Activated T-cell treated with anti-CD3 and anti-CD28 coated beads for 48 hours (primary cell): ENCODE data around the gene NACC2.

ENCODE experiments used
- DNase-seq: peaks from one replicate; pipeline ENCODE4 v3.0.0-alpha.2; 2020; ENCODE audit warnings: low read depth

NACC2 gene

DNA sequence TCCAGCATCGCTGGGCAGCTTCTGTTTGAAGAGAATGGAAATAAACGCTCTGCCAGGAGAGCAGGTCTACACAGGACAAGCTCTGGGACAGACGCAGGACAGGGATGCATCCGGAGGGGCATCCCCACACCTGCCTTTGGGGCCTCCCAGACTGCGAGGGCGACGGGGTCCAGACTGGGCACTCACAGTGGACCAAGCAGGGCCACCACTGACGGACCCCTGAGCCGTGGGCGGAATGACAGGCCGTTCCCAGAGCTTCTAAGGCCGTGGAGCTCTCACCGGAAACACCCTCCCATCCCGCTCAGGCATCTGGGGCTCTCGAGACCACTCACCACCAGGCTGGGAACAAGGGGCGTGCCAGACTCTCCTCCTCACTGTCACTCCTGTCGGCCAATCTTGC, 34.1 kb upstream of the NACC2 start:
- DNase-seq, result no peak

DNA sequence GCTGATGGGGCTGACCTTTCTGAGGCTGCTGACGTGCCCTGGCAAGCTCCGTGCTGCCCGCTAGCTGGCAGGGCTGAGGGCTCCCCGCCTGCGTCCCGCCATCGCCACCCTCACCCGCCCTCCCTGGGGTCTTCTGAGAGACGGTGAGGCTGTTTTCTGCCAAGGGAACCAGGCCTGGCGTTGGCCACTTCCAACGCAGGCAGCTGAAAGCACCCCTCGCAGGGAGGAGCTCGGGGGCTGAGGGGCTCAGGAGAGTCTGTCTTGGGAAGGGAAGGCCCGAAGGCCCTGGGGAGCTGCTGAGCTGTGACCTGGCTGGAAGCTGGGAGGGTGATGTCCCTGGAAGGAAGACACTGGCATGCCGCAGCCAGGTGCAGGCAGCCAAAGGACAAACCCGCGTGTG, 33.3 kb upstream of the NACC2 start:
- no peak for DNase-seq

DNA sequence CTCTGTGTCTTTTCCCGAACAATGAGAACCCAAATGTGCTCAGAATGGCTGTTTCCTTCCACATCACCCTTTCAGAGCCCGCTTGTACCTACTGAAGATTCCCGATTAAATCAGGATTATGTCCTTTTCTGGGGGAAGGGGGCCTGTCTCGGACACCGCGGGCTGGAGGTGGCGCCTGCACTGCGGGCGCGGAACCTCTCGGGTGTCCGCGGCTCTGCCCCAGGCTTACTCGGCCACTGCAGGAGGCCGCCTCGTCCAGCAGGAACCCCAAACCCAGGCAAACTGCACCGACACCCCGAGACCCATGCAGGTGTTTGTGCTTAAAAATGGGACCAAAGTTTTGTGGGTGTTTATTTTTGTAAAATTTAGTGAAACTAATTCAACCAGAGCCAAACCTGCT, 32.2 kb upstream of the NACC2 start:
- DNase-seq, result no peak

DNA sequence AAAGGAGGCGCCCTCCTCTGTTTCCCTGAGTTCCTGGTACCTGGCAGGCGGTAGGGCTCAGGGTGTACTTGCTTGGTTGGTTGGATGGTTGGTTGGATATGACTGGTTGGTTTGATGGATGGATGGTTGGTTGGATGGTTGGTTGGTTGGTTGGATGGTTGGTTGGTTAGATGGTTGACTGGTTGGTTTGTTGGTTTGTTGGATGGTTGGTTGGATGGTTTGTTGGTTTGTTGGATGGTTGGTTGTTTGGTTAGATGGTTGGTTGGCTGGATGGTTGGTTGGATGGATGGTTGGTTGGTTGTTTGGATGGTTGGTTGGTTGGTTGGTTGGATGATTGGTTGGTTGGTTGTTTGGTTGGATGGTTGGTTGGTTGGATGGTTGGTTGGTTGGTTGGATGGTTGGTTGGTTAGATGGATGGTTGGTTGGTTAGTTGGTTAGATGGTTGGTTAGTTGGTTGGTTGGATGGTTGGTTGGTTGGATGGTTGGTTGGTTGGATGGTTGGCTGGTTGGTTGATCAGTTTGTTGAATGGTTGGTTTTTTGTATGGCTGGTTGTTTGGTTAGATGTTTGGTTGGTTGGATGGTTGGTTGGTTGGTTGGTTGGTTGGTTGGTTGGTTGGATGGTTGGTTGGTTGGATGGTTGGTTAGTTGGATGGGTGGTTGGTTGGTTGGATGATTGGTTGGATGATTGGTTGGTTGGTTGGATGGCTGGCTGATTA, 30.0 kb upstream of the NACC2 start:
- DNase-seq, result no peak

DNA sequence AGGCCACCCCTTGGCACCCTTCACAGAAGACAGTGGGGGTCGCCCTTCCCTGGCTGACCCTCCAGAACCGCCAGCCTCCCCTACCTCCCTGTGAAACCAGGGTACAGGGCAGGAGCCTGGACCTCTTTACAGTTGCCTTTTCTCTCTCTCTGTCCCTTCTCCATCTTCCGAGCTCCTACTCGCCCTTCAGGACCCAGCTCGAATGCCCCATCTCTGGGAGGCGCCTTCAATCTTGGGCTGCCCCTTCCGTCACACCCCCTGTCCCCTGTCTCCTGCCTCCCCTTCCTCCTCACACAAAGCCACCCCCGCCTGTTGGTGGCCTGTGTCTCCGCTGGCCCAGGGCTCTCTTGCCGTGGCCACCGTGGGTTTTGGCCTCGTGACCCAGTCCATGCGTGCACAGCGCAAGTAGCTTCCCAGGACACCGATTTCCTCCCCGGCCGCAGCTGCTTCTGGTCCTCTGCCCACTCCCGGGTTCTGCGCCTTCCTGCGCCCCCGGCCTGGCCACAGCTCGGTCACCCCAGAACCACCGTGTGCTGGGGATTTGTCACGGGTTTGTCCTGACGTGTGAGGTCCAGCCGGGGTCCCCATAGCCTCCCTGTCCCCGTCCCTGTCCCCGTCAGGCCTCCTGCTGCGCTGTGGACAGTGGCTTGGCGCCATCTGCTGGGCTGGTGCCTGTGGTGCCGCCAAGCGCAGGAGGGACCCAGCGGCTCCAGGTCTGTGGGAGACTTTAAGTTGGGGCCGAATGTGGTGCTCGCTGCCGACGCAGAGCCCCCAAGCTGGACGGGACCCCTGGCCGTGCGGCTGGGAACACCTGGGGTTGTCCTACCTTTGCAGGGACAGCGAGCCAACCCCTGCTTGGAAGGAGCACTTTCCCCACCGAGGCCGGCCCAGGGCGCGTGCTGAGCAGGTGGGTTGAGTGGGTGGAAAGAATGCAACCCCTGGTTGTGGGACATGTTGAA, 27.6 kb upstream of the NACC2 start:
- peak; percentile 71 for DNase-seq

DNA sequence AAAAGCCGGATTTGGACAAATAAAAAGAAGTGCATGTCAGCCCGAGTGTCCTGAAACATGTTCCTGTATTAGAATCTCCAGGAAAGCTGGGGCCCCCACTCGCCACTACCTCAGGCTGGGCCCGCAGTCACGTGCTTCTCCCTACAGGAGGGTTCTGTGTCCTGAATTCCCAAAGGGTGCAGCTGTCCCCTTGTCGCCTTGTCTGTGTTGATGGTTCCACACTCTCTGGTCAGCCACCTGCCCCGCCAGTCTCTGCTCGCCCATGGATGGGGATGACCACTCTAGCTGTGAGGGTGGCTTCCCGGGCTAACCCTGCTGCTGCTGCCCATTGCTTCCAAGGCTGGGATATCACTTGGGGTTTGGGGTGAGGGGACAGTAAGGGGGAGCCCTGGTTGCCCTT, 26.7 kb upstream of the NACC2 start:
- DNase-seq, result no peak

DNA sequence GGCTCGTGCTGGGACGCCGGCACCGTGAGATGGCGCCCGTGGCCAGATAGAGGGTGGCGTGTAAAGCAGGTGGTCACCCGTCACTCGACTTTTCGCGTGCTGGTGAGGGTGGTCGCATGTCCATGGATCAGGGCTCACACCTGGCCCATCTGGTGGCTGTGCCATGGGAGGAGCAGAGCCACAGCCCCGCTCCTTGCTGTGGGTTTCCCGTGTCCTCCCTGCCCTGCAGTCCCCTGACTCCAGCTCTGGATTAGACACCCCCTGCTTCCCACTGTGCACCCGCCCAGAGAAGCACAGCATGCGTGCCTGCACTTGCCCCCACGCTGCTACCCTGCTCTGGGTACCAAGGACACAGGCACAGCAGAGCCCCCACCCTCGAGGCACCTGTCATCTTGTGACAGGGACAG, 25.4 kb upstream of the NACC2 start:
- DNase-seq, result no peak

DNA sequence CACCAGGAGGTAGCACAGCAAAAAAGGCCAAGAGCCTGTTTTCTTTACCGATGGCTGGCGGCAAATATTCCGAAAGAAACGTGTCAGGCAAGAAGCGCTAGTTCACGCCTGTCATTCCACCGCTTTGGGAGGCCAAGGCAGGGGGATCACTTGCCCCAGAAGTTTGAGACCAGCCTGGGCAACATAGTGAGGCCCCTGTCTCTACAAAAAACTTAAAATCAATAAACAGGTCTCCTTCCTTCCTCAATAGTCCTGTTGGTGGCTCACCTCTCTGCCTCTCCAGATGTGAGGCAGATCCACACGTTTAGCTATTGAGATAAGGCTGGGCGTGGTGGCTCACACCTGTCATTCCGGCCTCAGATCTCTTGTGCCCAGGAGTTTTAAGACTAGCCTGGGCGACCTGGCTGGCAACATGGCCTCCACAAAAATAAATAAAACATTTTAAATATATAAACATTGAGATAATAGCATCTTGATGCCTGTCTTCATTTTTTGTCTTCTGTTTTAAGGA, 24.8 kb upstream of the NACC2 start:
- DNase-seq, result no peak

DNA sequence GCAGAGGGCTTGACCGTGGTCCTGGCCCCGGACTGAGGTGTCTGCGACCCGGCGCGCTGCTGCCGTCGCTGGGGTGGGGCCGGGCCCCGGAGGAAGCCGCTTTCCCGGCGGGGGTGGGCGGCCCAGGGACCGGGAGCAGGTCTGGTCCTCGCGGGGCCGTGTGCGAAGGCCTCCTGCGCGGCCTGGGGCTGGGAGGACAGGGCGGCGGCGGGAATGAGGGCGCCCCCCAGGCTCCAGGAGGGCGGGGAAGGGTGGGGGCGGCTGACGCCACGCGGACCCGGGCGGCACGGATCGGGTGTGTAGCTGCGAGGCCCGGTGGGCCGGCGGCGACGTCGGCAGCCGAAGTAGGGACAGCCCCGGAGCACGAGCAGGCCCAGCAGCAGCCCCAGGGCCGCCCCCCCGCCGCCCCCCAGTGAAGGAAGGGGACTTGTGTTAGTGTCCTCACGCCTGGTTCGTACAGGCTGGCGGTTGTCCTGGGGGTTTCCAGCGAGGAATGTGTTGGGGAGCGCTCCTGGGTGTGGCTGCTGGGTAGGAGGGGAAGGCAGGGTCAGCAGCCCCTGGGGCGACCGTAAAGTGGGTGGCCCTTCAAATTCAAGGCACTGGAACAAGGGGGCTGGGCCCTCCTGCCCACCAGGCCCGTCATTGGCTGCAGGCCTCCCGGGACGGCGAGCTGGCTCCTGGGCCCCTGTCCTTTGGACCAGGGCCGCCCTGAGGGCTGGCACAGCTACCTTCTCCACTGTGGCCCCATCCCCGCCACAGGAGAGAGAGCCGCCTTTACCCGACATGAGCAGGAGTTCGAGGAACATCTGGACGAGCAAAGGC, 24.2 kb upstream of the NACC2 start:
- DNase-seq, result no peak

DNA sequence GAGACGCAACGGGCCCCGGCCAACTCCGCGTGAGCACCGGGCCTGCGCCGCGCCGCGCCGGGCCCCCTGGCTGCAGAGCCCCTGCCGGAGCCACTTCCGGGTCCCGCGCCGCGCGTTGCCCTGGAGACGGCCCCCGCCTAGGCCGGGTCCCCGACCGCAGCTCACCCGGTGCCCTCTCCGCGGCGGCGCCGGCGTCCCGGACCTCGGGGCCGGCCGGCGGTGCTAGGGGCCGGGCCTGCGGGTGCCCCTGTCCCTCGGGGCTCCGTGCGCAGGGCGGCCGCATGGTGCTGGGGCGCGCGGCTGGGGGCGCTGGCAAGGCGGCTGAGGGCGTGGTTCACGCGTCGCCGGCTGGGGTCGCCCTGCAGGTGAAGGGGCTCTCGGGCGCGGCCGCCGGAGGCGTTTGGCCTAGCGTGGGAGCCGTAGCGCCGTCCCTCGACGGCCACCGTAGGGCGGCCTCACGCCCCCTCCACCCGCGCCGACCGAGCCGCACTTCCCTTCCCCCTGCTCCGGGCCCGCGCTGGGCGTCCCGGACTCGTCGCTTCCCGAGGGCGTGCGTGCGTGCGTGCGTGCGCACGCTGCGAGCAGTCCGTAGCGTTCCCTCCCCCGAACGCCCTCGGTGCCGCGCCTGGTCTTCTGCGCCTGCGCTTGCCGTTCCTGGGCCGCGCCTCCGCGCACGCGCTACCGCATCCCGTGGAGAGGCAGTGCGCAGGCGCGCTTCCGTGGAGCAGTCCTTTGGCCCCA, 23.4 kb upstream of the NACC2 start, which contains the start of gene TMEM250:
Gene TMEM250, minus strand, starts transcription at position 556 of the 741 bp plus-strand sequence. CDS start 1,975 bp downstream, outside the sequence.
- DNase-seq, result peak; percentile 98

DNA sequence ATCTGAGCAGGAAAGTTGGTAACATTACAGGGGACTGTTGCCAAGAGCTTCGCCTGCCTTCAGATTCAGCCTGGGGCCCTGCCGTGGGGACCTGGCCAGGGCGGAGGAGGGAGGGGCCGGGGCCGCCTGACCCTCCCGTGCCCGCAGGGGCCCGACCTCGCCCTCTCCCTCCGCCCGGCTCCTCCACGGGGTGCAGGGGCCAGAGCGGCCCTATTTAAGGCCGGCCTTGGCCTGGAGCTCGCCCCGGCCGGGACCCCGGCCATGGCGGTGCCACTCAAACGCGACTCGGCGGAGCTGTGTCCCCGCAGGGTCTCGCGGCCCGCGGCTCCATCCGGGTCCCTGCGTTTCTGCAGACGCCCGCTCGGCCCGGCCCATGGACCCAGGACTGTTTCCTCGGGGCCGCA, 22.8 kb upstream of the NACC2 start:
- DNase-seq, result no peak

DNA sequence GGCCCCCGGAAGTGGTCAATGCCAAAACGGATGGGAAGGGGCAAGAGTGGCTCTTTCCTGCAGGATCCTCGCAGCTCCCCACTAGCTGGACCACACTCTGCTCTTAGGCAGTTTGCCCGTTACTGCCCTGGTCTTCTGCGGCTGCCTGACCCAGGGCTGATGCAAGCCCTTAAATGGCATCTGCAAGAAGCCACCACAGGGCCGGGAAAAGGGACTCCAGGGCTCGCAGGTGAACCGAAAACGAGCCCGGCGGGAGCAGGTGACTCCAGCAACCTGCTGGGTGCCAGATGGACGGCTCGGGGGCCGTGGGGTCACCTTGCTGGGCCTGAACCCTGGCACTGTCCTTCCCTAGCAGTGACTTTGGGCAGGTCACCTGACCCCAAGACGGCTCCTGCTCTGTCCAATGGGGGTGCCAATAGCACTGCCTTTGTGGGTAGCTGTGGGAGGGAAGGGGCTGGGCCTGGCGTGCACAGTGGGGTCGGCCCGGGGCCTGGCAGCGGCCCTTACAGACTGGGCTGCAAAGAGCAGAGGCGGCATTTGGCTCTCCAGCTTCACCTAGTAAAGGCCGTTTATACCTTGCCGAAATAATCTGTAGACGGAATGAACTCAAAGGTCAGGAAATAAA, 22.3 kb upstream of the NACC2 start:
- DNase-seq, result no peak

DNA sequence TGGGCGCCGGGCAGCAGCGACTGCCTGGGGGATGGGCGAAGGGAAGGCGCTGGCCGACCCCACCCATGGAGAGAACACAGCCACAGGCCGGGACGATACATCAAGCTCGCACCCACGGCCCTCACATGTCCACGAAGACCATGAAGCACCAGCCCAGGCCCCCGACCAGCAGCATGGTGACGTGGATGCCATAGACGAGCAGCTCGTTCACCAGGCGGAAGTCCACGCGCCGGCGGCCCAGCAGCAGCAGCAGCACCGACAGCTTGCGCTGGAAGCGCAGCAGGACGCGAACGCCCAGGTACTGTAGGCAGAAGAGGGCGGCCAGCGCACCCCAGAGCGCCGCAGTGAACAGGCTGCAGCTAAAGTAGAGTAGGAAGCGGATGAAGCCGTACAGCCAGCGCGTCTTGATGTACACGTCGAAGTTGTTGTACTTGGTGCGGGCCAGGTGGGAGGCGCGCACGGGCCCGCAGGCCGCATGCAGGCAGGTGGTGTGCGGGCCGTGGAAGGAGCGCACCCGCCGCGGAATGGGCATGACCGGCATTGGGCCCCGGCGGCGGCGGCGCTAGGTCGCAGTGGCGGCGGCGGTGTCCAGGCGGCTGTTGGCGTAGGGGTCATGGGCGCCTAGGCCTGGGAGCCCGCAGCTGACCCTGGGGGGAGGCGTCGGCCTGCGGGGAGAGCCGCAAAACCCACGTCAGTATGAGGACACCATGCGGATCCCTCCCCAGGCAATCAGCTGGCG, 21.4 kb upstream of the NACC2 start:
- no peak for DNase-seq

DNA sequence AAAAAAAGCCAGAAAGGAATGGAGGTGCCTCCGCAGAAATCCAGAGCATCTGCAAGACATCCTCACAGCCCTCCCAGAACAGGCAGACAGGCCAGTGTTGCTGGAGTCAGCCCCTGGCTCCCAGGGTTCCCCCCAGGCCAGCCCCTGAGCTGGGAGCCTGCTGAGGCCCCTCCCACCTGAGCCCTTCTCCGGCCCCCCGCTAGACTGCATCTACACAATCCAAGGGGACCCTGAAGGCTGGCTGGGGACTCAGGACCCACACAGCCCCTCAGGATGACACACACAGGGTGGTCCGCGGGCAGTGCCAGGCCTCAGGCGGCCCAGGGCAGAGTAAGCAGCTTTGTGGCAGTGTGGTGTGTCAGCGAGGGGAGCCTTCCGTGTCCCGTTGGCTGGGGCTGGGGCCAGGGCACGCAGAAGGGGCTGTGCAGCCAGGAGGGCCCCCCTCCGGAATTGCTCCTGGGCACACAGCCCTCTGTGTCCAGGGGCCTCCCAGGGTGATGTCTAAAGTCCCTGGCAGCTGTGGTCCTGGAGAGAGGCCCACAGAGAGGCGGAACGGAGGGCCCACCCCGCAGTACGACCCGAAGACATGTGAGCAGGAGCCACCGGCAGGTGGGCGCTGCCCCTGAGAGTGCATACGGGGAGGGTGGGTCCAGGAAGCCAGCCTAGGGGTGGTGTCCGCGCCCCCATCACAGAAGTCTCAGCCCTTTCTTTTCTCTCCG, 20.7 kb upstream of the NACC2 start:
- no peak for DNase-seq

DNA sequence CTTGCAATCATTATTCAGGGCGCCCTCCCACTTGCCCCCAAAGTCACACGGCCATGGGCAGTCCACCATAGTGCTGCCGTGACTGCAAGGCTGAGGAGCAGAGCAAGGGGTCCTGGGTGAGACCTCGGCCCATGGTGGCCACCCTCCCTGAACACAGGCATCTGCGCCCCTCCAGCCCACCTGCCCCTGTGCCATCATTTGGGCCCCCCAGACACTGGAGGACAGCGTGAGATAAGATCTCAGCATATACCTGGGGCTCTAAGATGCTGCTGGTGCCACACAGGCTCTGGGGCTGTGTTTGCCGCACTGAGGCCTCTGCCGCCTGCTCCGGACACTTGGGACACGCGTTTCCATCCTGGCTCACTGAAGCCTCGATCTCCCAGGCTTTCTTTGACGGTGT, 20.1 kb upstream of the NACC2 start:
- no peak for DNase-seq

DNA sequence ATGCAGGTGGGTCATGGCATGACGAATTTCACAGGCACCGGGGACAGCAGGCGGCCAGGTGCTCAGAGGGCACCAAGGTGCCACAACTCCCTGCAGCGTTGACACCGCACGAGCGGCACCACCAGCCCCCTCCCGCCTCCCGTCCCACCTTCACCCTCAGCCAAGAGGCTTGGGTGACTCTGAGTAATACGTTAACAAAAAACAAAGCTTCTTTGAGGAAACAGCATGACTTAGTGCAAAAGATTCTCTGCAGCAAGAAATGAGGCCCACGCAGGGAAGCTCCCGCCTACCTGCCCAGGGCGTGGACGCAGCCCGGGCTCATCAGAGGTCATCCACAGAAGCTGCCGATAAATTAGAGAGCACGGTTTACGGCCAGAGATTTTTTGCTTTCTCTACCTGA, 19.5 kb upstream of the NACC2 start:
- DNase-seq, result no peak

DNA sequence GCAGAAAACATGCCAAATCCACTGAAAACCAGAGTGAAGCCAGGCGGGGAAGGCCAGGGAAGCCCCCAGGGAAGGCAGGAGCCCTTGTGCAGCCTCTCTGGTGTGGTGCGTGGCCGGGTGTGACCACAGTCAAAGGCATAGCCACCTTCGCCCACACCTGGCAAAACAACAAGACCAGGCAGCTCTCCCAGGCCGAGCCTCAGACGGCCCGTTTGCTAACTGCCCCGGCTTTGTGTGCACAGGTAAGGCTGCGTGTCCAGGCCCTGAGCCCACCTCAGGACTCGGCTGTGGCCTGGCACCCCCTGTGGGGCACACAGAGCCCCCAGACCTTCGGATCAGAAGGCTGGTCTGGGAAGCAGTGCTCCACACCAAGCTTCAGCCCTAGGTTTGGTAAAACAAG, 17.5 kb upstream of the NACC2 start:
- no peak for DNase-seq

DNA sequence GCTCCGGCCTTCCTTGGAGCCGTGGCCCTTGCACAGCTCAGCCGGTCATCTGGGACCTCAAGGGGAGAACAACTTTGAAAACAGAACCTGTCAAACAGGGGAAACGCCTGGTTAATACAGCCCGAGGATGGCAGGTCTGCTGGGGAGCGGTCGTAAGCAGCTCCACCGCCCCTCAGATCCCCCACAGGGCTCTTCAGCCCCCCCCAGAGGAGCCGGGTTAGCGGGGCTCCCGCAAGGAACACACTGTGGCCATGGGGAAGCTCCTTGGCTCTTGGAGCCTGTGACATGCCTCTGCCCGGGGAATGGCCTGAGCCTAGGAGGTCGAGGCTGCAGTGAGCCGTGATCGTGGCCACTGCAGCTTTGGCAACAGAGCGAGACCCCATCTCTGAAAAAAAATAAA, 16.8 kb upstream of the NACC2 start:
- no peak for DNase-seq

DNA sequence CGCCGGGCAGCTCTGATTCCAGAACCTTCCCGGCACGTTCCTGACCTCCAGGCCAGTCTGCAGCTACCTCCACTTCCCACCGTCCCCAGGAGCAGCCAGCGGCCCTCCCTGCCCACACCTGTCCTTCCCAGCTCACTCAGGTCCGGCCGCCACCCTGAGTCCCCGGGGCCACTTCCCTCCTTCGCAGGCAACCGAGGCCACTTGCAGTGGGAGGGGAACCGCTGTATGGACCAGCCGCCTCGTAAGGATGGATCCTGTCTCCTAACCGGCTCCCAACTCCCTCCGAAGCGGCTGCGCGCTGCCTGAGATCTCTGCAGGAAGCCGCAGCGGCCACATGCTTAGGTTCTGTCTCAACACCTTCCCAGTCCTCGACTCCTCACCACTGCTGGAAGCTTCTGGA, 16.1 kb upstream of the NACC2 start:
- no peak for DNase-seq
